ENCODE results near the gene PRLH. TPM values are rescaled to one million over a fixed set of nuclear protein-coding genes. Genes with fewer than 3 reads are reported as not detected.

Gene PRLH
- total and polyA plus RNA-seq, 4 donors, result not detected

GRCh38 chr2:237574894-237575868 is 8.8 kb downstream of the PRLH start:
- no peaks in the 10 kb centered on the region for H3K27me3 ChIP-seq (ENCODE audit: control insufficient read depth in 4 of 4, insufficient read depth in 4 of 4, low read length in 3 of 4)
- no peak for DNase-seq (ENCODE audit: low spot score)
- peaks cover 3 to 19% (median 14%) of the 10 kb centered on the region in 4 donors for H3K36me3 ChIP-seq (ENCODE audit: control insufficient read depth in 4 of 4, insufficient read depth in 3 of 4, low read depth in 1 of 4, low read length in 3 of 4)
- peaks cover 6 to 19% (median 13%) of the 10 kb centered on the region in 4 donors for H3K4me1 ChIP-seq (ENCODE audit: control insufficient read depth in 4 of 4, insufficient read depth in 4 of 4, low read length in 3 of 4)
- no peak for TF ChIP-seq FOXA1 (IDR thresholded peaks at IDR 0.05)
- no peak for TF ChIP-seq MAX (IDR thresholded peaks at IDR 0.05)
- TF ChIP-seq GABPA (IDR thresholded peaks at IDR 0.05 in 1 of 2, conservative IDR thresholded peaks at IDR 0.05 in 1 of 2), result no peak
- no peak for TF ChIP-seq NR2F2 (IDR thresholded peaks at IDR 0.05)
- no peak for TF ChIP-seq EGR1 (IDR thresholded peaks at IDR 0.05; ENCODE audit: low read depth in 2 of 2)
- TF ChIP-seq RAD21 (IDR thresholded peaks at IDR 0.05), result no peak
- TF ChIP-seq ATF3 (IDR thresholded peaks at IDR 0.05), result no peak
- no peak for TF ChIP-seq HNF4A (conservative IDR thresholded peaks at IDR 0.05)
- H3K27ac ChIP-seq (ENCODE audit: low read depth in 1 of 2, low read length in 2 of 2), result peak overlapping the region; percentile 5 to 6
- no peaks in the 10 kb centered on the region for H3K9me3 ChIP-seq (ENCODE audit: control insufficient read depth in 4 of 4, low read length in 3 of 4)
- H3K9ac ChIP-seq (ENCODE audit: low read depth in 1 of 2, low read length in 2 of 2), result no peak overlapping the region
- 84% methylated on average over 25 of the region's 25 CpGs for WGBS
- no peak overlapping the region for H3K4me3 ChIP-seq (ENCODE audit: low read depth in 1 of 3, low read length in 3 of 3)

- 92% methylated on average over 27 of the region's 27 CpGs for WGBS
- Histone ChIP-seq H3K9ac (ENCODE audit: low read depth in 1 of 2, low read length in 2 of 2) (no peak overlapping the region), H3K27ac (ENCODE audit: low read depth in 1 of 2, low read length in 2 of 2) (no peak overlapping the region), H3K4me3 (ENCODE audit: low read depth in 1 of 3, low read length in 3 of 3) (no peak overlapping the region), H3K36me3 (ENCODE audit: control insufficient read depth in 4 of 4, insufficient read depth in 3 of 4, low read depth in 1 of 4, low read length in 3 of 4) (peaks cover 3 to 19% (median 14%) of the 10 kb centered on the region in 4 donors), H3K9me3 (ENCODE audit: control insufficient read depth in 4 of 4, low read length in 3 of 4) (no peaks in the 10 kb centered on the region), H3K27me3 (ENCODE audit: control insufficient read depth in 4 of 4, insufficient read depth in 4 of 4, low read length in 3 of 4) (no peaks in the 10 kb centered on the region), H3K4me1 (ENCODE audit: control insufficient read depth in 4 of 4, insufficient read depth in 4 of 4, low read length in 3 of 4) (peaks cover 6 to 19% (median 13%) of the 10 kb centered on the region in 4 donors)
- TF ChIP-seq HNF4G (IDR thresholded peaks at IDR 0.05) (no peak), EGR1 (IDR thresholded peaks at IDR 0.05; ENCODE audit: low read depth in 2 of 2) (no peak), ZBTB33 (IDR thresholded peaks at IDR 0.05) (no peak), FOXA2 (IDR thresholded peaks at IDR 0.05) (no peak), REST (IDR thresholded peaks at IDR 0.05) (no peak), CTCF (IDR thresholded peaks at IDR 0.05; ENCODE audit: low read depth, low read length, missing input control) (no peak), RXRA (IDR thresholded peaks at IDR 0.05) (no peak), RAD21 (IDR thresholded peaks at IDR 0.05) (no peak), HNF4A (conservative IDR thresholded peaks at IDR 0.05) (no peak), JUND (IDR thresholded peaks at IDR 0.05) (no peak), ATF3 (IDR thresholded peaks at IDR 0.05) (no peak), NR2F2 (IDR thresholded peaks at IDR 0.05) (no peak), MAX (IDR thresholded peaks at IDR 0.05) (no peak)
- DNase-seq (ENCODE audit: low spot score), result no peak
Observed at GRCh38 chr2:237575869-237576862, 9.8 kb downstream of the PRLH start.

Measured in liver (tissue), 9 donors.